ENCODE results near the gene TMEM266.
"Not testable (repeated sequence)": the region's sequence is repeated elsewhere in the genome, so short reads cannot be mapped to it uniquely, and the experiment has no call there.

TMEM266 gene, protein sequence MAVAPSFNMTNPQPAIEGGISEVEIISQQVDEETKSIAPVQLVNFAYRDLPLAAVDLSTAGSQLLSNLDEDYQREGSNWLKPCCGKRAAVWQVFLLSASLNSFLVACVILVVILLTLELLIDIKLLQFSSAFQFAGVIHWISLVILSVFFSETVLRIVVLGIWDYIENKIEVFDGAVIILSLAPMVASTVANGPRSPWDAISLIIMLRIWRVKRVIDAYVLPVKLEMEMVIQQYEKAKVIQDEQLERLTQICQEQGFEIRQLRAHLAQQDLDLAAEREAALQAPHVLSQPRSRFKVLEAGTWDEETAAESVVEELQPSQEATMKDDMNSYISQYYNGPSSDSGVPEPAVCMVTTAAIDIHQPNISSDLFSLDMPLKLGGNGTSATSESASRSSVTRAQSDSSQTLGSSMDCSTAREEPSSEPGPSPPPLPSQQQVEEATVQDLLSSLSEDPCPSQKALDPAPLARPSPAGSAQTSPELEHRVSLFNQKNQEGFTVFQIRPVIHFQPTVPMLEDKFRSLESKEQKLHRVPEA

DNA sequence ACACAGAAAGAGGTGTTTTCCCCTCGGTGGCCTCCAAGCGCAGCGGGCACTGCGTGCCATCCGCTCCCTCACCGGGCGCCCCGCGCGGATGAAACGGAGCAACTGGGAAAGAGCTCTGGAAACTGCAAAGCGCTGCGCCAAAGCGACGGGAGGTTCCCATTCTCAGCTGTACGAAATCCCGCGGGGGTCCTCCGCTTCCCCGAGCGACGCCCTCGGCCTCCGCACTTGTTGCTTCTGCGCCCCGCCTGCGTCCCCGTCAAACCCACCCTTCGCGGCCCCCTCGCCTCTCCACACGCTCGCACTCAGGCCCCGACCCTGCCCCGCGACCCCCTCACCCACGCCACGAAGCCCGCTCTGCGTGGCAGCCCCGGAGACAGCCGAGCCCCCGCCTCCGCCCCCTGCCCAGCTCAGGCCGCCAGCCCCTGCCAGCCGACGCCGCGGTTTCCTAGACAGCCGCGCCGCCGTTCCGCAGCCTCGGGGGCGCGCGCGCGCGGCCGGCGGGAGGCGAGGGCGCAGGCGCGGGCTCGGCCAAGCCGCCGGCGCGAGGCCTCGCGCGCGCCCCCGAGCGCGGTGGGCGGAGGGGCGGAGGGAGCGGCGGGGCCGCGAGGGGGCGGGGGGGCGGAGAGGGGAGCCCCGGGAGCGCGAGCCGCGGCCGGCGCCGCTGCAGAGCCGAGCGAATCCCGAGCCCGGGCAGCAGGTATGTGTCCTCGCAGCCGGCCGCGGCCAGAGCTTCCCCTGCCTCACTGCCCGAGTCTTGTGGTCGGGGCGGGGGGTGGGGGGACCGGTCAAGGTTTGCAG, at the start of gene TMEM266:
TMEM266 (plus strand) TSS at position 666 of the 798 bp plus-strand sequence. CDS start 74,279 bp downstream, outside the sequence.
- peak; percentile 13 for DNase-seq (ENCODE audit: low read depth, low spot score)
- H3K4me3 ChIP-seq (ENCODE audit: low read depth, low read length): peak within 1 kb of the TSS; percentile 50
- in situ Hi-C loops (cut with HindIII; ENCODE audit: low sequenced_read_pairs): no loop called here
- TF ChIP-seq, protein P1, sequence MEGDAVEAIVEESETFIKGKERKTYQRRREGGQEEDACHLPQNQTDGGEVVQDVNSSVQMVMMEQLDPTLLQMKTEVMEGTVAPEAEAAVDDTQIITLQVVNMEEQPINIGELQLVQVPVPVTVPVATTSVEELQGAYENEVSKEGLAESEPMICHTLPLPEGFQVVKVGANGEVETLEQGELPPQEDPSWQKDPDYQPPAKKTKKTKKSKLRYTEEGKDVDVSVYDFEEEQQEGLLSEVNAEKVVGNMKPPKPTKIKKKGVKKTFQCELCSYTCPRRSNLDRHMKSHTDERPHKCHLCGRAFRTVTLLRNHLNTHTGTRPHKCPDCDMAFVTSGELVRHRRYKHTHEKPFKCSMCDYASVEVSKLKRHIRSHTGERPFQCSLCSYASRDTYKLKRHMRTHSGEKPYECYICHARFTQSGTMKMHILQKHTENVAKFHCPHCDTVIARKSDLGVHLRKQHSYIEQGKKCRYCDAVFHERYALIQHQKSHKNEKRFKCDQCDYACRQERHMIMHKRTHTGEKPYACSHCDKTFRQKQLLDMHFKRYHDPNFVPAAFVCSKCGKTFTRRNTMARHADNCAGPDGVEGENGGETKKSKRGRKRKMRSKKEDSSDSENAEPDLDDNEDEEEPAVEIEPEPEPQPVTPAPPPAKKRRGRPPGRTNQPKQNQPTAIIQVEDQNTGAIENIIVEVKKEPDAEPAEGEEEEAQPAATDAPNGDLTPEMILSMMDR (IDR thresholded peaks at IDR 0.05; ENCODE audit: low read depth, low read length): no peak

DNA sequence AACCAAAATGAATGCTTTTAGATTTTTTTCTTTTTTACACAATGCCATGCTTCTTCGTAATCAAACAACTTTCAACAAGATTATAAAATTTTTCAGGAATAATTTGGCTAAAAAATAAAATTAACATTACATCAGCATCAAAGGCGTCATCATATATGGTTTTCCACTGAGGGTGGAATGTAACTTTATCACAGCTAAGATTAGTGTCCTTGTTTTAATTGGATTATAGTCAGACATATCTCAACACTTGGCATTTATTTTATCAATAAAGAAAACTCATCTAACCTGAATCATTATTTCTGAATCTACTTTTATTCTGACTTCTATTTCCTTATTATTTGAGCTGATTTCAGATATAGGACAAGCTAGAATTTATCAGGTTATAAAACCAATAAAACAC, 49.2 kb upstream of the TMEM266 start:
- TF ChIP-seq, protein P1 (IDR thresholded peaks at IDR 0.05; ENCODE audit: low read depth, low read length): no peak
- in situ Hi-C loops (cut with HindIII; ENCODE audit: low sequenced_read_pairs): no loop called here
- DNase-seq (ENCODE audit: low read depth, low spot score): no peak
- H3K4me3 ChIP-seq (ENCODE audit: low read depth, low read length): no peak overlapping the region

DNA sequence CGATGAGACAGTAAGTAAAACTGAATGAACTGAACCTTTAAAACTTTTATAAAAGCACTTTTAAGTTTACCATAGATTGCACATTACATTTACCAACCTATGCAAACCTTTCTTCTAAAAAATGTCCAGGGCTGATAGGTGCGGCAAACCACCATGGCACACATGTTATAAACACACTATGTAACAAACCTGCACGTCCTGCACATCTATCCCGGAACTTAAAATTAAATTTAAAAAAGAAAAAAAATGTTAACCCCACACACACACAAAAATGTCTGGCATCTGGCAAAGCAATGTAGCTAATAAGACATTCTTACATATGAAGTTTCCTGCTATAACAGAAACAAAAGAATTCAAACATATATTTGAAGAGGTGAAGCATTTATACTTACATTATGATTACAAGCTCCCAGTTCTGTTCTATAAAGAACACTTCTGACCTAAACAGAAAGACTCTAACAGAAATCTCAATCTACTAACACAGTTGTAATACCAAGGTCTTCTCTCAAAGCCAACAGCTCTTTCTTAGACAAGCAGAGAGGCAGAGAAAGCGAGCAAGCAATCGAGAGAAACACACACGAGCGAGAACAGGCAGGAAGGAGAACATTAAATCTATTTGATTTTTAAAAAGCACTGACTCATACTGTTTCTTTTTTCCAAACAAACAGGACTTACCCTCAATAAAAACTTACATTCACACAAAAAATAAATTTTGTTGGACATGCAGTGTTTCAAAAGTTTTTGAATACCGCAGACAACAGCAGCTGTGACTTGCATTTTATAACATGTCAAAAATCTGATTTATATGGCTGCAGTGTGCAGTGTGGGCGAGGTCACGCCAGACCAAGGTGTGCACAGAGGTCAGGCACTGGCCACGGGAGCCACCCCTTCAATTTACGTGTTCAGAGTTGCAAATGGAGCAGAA, 47.9 kb upstream of the TMEM266 start, which contains the start of gene NRG4:
NRG4 (minus strand) TSS at position 798 of the 925 bp plus-strand sequence. CDS start 1,194 bp downstream, outside the sequence.
- TF ChIP-seq, protein P1 (IDR thresholded peaks at IDR 0.05; ENCODE audit: low read depth, low read length): no peak
- in situ Hi-C loops (cut with HindIII; ENCODE audit: low sequenced_read_pairs): no loop called here
- H3K4me3 ChIP-seq (ENCODE audit: low read depth, low read length): no peak within 1 kb of the TSS
- no peak for DNase-seq (ENCODE audit: low read depth, low spot score)

DNA sequence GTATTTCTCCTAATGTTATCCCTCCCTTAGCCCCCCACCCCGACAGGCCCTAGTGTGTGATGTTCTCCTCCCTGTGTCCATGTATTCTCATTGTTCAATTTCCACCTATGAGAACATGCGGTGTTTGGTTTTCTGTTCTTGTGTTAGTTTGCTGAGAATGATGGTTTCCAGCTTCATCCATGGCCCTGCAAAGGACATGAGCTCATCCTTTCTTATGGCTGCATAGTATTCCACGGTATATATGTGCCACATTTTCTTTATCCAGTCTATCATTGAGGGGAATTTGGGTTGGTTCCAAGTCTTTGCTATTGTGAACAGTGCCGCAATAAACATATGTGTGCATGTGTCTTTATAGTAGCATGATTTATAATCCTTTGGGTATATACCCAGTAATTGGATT, 46.3 kb upstream of the TMEM266 start:
- in situ Hi-C loops (cut with HindIII; ENCODE audit: low sequenced_read_pairs); DNase-seq (ENCODE audit: low read depth, low spot score); H3K4me3 ChIP-seq (ENCODE audit: low read depth, low read length): not testable (repeated sequence)

DNA sequence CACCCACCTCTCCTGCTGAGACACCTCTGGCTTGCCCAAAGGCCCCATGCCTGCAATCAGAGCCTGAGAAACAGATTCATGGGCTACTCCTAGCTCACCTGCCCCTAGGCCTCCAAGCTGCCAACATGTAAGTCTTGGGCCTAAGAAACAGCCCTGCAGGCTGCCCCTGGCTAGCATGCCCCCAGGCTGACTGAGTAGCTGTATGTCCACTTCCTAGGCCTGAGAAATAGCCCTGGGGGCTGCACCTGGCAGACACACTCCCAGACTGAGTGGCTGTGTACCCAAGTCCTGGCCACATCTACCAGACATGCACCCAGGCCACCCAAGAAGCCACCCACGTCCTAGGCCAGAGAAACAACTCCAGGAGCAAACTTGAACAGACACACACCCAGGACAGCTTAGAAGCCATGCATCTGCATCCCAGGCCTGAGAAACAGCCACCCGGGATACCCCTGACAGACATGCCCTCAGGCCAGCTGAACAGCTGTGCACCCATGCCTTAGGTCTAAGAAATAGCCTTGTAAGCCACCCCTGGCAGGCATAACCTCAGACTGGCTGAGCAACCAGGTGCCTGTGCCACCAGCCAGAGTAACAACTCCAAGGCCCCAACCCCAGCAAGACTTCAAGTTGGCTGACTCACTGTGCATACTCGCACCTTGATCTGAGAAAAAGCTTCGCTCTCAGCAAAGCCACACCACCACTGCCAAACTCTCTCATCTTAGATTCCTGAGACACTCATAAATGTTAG, 35.6 kb upstream of the TMEM266 start:
- TF ChIP-seq, protein P1 (IDR thresholded peaks at IDR 0.05; ENCODE audit: low read depth, low read length): no peak
- DNase-seq (ENCODE audit: low read depth, low spot score): no peak
- in situ Hi-C loops (cut with HindIII; ENCODE audit: low sequenced_read_pairs): no loop called here
- H3K4me3 ChIP-seq (ENCODE audit: low read depth, low read length): no peak overlapping the region

DNA sequence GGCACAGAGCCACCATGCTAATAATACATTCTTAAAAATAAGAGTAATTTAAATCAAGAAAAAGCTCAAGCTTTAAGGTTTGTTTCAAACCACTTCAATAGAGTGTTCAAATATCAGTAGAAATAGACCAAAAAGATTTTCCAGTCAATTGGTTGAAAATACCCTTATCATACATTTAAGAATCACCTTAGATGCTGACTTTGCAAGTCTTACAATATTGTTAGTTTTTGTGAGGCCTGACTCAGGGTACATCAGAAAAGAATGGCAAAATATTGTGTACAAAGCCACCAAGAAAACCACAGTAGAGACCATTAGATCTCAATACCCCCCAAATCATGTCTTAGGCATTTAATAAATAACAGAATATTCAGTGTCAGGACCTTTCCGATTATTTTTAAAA, 27.7 kb upstream of the TMEM266 start:
- TF ChIP-seq, protein P1 (IDR thresholded peaks at IDR 0.05; ENCODE audit: low read depth, low read length): no peak
- DNase-seq (ENCODE audit: low read depth, low spot score): no peak
- in situ Hi-C loops (cut with HindIII; ENCODE audit: low sequenced_read_pairs): no loop called here
- H3K4me3 ChIP-seq (ENCODE audit: low read depth, low read length): no peak overlapping the region
